Upper lobe of right lung (tissue), 1 donor: Measurements from ENCODE around the gene CCDC88B. TPM values are rescaled to one million over a fixed set of nuclear protein-coding genes. Genes with fewer than 3 reads are reported as not detected.

Source experiments
- ATAC-seq: fragments of 200-7000 bp; cut with Tn5 transposase; one replicate; pipeline ENCODE4 v1.9.1; 2020; ENCODE audit warnings: mild to moderate bottlenecking, moderate library complexity
- DNase-seq: peaks from one replicate; pipeline ENCODE4 v3.0.0-alpha.2; 2020
- H3K27ac ChIP-seq: fragments of 200-600 bp; one replicate; pipeline ENCODE4 v1.8.0; 2022
- H3K27me3 ChIP-seq: fragments of 200-600 bp; one replicate; pipeline ENCODE4 v1.8.0; 2022; ENCODE audit warnings: mild to moderate bottlenecking
- H3K36me3 ChIP-seq: fragments of 200-600 bp; one replicate; pipeline ENCODE4 v1.8.0; 2022
- H3K4me1 ChIP-seq: fragments of 200-600 bp; one replicate; pipeline ENCODE4 v1.8.0; 2022
- H3K4me3 ChIP-seq: fragments of 200-600 bp; one replicate; pipeline ENCODE4 v1.8.0; 2022; ENCODE audit warnings: mild to moderate bottlenecking
- H3K9me3 ChIP-seq: fragments of 200-600 bp; one replicate; pipeline ENCODE4 v1.8.0; 2022
- intact Hi-C: fragments of 100-400 bp; cut with DNase I; formaldehyde crosslinking; loops from one replicate; pipeline ENCODE4 v1.11.0; 2022
- total RNA-seq: library from RNA; stranded (reverse); fragmentation: NEBNext Ultra II Directional; extraction: Animal tissue kit (Norgen Biotek cat#: 25700); gene quantifications from one replicate; pipeline ENCODE4 v1.2.1, GENCODE V29; 2021
- TF ChIP-seq, protein P1 (sequence below): fragments of 200-600 bp; IDR thresholded peaks from one replicate; pipeline ENCODE4 v1.8.0; 2022; ENCODE audit warnings: antibody characterized with exemption
- donor health status: DM: no; HTN: yes; CAD: no; lungs with severe emphysema.

CCDC88B gene
- total RNA-seq, 1 donor from 2014 or later, result 20.7 TPM

DNA sequence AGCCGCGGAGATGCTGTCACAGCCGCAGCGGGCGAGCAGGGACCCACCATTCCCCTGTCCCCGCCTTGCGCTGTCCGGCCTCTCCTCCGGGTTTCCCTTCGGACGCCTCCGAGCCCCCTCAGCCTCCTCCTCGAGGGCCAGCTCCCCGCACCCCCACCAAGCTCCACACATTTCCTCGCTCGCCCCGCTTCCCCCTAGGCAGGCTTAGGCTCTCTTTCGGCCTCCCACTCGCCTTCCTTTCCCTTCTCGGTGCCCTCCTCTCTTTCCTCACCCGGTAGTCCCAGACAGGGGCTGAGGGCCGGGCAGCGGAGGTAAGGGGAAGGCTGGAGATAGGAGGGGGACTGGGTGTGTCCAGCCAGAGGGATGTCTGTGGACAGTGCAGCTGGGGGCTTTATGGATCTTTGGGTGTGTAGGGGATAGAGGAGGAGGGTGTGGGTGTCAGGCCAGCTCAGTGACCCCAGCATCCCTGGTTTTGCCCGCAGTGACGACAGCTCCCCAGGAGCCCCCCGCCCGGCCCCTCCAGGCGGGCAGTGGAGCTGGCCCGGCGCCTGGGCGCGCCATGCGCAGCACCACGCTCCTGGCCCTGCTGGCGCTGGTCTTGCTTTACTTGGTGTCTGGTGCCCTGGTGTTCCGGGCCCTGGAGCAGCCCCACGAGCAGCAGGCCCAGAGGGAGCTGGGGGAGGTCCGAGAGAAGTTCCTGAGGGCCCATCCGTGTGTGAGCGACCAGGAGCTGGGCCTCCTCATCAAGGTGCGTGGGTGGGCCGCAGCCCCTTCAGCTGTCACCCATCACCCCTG, 47.3 kb upstream of the CCDC88B start:
- intact Hi-C loops, result no loop called here
- peaks cover 59% of the 10 kb centered on the region for H3K27me3 ChIP-seq

GRCh38 chr11:64294774-64295173, 45.2 kb upstream of the CCDC88B start:
- TF ChIP-seq, protein P1, sequence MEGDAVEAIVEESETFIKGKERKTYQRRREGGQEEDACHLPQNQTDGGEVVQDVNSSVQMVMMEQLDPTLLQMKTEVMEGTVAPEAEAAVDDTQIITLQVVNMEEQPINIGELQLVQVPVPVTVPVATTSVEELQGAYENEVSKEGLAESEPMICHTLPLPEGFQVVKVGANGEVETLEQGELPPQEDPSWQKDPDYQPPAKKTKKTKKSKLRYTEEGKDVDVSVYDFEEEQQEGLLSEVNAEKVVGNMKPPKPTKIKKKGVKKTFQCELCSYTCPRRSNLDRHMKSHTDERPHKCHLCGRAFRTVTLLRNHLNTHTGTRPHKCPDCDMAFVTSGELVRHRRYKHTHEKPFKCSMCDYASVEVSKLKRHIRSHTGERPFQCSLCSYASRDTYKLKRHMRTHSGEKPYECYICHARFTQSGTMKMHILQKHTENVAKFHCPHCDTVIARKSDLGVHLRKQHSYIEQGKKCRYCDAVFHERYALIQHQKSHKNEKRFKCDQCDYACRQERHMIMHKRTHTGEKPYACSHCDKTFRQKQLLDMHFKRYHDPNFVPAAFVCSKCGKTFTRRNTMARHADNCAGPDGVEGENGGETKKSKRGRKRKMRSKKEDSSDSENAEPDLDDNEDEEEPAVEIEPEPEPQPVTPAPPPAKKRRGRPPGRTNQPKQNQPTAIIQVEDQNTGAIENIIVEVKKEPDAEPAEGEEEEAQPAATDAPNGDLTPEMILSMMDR, result no peak
- intact Hi-C loops, result no loop called here
- H3K9me3 ChIP-seq, result no peaks in the 10 kb centered on the region
- peaks cover 9% of the 10 kb centered on the region for H3K4me1 ChIP-seq
- H3K27ac ChIP-seq, result no peak overlapping the region
- DNase-seq (no peak), ATAC-seq (no peak)
- H3K27me3 ChIP-seq, result peaks cover 79% of the 10 kb centered on the region
- no peak overlapping the region for H3K4me3 ChIP-seq
- no peaks in the 10 kb centered on the region for H3K36me3 ChIP-seq

More for the DNA sequence above, 47.3 kb upstream of the CCDC88B start:
- H3K27ac ChIP-seq, result no peak overlapping the region
- ATAC-seq (peak; percentile 3), DNase-seq (no peak)
- H3K9me3 ChIP-seq, result no peaks in the 10 kb centered on the region
- peak overlapping the region; percentile 36 for H3K4me3 ChIP-seq
- no peaks in the 10 kb centered on the region for H3K4me1 ChIP-seq
- H3K36me3 ChIP-seq, result no peaks in the 10 kb centered on the region
- TF ChIP-seq, protein P1, result no peak

DNA sequence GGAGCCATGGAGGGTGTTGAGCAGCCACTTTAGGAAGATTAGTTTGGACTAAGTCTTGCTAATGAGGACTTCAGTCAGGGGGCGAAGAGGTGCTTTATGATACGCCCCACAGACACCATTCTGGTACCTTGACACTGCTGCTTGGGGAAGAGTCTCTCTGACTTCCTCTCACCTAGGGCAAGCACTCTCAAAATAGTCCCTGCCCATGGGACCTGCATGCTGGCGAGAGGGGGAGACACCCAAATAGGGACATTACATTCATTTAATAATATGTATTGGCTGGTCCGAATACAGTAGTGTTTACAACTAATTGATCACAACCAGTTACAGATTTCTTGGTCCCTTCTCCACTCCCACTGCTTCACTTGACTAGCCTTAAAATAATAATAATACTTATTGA, 44.2 kb upstream of the CCDC88B start:
- no peak overlapping the region for H3K4me3 ChIP-seq
- H3K4me1 ChIP-seq, result peaks cover 19% of the 10 kb centered on the region
- no peaks in the 10 kb centered on the region for H3K36me3 ChIP-seq
- no peak for ATAC-seq
- DNase-seq, result no peak
- no peaks in the 10 kb centered on the region for H3K9me3 ChIP-seq
- H3K27me3 ChIP-seq, result peaks cover 85% of the 10 kb centered on the region
- TF ChIP-seq, protein P1, result no peak
- H3K27ac ChIP-seq, result no peak overlapping the region
- intact Hi-C loops, result no loop called here

- H3K27me3 ChIP-seq, result peaks cover 81% of the 10 kb centered on the region
- intact Hi-C loops, result no loop called here
- TF ChIP-seq, protein P1, result no peak
Measured at GRCh38 chr11:64296236-64296635, 43.8 kb upstream of the CCDC88B start.

GRCh38 chr11:64296830-64297698, 42.9 kb upstream of the CCDC88B start:
- DNase-seq (no peak), ATAC-seq (no peak)
- Histone ChIP-seq H3K4me3 (no peak overlapping the region), H3K27ac (no peak overlapping the region), H3K27me3 (peaks cover 73% of the 10 kb centered on the region), H3K4me1 (peaks cover 19% of the 10 kb centered on the region), H3K36me3 (no peaks in the 10 kb centered on the region), H3K9me3 (no peaks in the 10 kb centered on the region)
- intact Hi-C loops, result no loop called here
- TF ChIP-seq, protein P1, result no peak

More at GRCh38 chr11:64296236-64296635, 43.8 kb upstream of the CCDC88B start:
- no peaks in the 10 kb centered on the region for H3K9me3 ChIP-seq
- peaks cover 19% of the 10 kb centered on the region for H3K4me1 ChIP-seq
- H3K27ac ChIP-seq, result no peak overlapping the region
- no peak for DNase-seq
- H3K36me3 ChIP-seq, result no peaks in the 10 kb centered on the region
- no peak overlapping the region for H3K4me3 ChIP-seq
- no peak for ATAC-seq
